AG10803 (cell line): Measurements from ENCODE around the gene UNC5C.

Experiments used
- DNase-seq: peaks from one replicate; pipeline ENCODE4 v3.0.0; 2010; ENCODE audit warnings: low read depth
- H3K4me3 ChIP-seq: 2 replicates; pipeline ENCODE4 v1.5.1; 2011; ENCODE audit warnings: mild to moderate bottlenecking, low read length, control low read depth
- TF ChIP-seq, protein P1 (sequence below): conservative IDR thresholded peaks from 2 replicates; pipeline ENCODE4 v1.5.1; 2011; ENCODE audit warnings: mild to moderate bottlenecking, low read length, control low read depth, inconsistent platforms

The UNC5C gene

GRCh38 chr4:95508421-95508820 lies 40.4 kb downstream of the UNC5C start:
- H3K4me3 ChIP-seq: no peak overlapping the region
- DNase-seq: no peak
- TF ChIP-seq, protein P1, sequence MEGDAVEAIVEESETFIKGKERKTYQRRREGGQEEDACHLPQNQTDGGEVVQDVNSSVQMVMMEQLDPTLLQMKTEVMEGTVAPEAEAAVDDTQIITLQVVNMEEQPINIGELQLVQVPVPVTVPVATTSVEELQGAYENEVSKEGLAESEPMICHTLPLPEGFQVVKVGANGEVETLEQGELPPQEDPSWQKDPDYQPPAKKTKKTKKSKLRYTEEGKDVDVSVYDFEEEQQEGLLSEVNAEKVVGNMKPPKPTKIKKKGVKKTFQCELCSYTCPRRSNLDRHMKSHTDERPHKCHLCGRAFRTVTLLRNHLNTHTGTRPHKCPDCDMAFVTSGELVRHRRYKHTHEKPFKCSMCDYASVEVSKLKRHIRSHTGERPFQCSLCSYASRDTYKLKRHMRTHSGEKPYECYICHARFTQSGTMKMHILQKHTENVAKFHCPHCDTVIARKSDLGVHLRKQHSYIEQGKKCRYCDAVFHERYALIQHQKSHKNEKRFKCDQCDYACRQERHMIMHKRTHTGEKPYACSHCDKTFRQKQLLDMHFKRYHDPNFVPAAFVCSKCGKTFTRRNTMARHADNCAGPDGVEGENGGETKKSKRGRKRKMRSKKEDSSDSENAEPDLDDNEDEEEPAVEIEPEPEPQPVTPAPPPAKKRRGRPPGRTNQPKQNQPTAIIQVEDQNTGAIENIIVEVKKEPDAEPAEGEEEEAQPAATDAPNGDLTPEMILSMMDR: no peak

- TF ChIP-seq, protein P1: no peak
- DNase-seq: no peak
- H3K4me3 ChIP-seq: no peak overlapping the region
These were observed 41.2 kb downstream of the UNC5C start for GRCh38 chr4:95507561-95507960.

- DNase-seq: no peak
- no peak overlapping the region for H3K4me3 ChIP-seq
- TF ChIP-seq, protein P1: no peak
These were observed 41.6 kb downstream of the UNC5C start for GRCh38 chr4:95507147-95507546.

DNA sequence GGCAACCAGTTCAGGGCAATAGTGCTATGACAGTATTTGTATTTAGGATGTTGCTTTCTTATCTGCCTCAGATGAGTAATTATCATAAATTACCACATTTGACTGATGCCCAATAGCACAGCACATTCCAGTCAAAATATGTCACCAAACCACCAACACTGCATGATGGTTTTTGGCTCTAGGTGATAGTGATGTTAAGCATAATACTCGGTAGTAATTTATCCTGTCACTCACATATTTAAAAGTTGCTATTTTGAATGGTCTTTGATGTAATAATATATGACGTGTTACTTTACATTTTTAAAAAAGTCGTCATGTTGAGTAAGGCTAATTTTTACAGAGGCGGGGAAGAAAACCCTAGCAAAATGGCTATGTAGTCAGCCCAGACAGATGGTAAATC lies 42.5 kb downstream of the UNC5C start:
- DNase-seq: no peak

DNA sequence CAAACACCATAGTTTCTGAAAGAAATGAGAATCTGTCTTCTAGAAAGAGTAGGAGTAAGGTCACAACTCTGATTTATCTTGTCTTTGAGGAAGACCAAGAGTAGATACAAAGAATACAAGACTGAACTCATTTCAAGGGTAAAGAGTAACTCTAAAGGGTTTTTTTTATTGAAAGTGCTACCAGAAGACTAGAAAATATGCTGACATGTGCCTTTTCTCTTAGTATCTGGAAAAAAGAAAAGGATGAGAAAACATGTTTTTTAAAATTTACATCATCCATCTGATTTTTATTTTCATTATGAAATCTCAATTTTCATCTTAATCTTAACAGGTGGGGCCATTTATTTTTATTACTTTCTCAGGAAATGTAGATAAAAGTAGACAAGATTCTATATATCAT lies 43.0 kb downstream of the UNC5C start:
- TF ChIP-seq, protein P1: no peak
- no peak overlapping the region for H3K4me3 ChIP-seq
- DNase-seq: no peak

More for the DNA sequence above, 42.5 kb downstream of the UNC5C start:
- H3K4me3 ChIP-seq: no peak overlapping the region
- TF ChIP-seq, protein P1: no peak

GRCh38 chr4:95505151-95505550 lies 43.6 kb downstream of the UNC5C start:
- TF ChIP-seq, protein P1: no peak
- DNase-seq: no peak
- no peak overlapping the region for H3K4me3 ChIP-seq

- no peak overlapping the region for H3K4me3 ChIP-seq
- TF ChIP-seq, protein P1: no peak
- DNase-seq: no peak
These were observed 44.3 kb downstream of the UNC5C start for GRCh38 chr4:95504501-95504900.
